Common myeloid progenitor, CD34-positive (primary cell): Measurements from ENCODE around the gene C4orf33.
"Not testable (repeated sequence)": the region's sequence is repeated elsewhere in the genome, so short reads cannot be mapped to it uniquely, and the experiment has no call there.

Experiments
- CTCF ChIA-PET: fragments of 350-600 bp; sonication (Branson Sonifier 250); formaldehyde crosslinking; loops from one replicate; lab custom pipeline; 2021; ENCODE audit warnings: antibody characterized with exemption; lab: Charles Lee
- POLR2A ChIA-PET: fragments of 350-600 bp; sonication (Branson Sonifier 250); formaldehyde crosslinking; loops from one replicate; lab custom pipeline; 2021; ENCODE audit warnings: antibody characterized with exemption; lab: Charles Lee
- DNase-seq, 3 donors: peaks; one replicate each; pipeline versions ENCODE4 v3.0.0 to v3.0.0-alpha.2; 2013
- H3K27ac ChIP-seq, 2 experiments: 1 replicate in 1 of 2; 2 replicates in 1 of 2; pipeline ENCODE4 v1.7.0; 2013; ENCODE audit warnings: inconsistent platforms in 2 of 2, low read length in 2 of 2, mild to moderate bottlenecking in 2 of 2, low read depth in 1 of 2, moderate library complexity in 1 of 2; ENCODE audit not compliant: severe bottlenecking in 2 of 2, insufficient read depth in 1 of 2, poor library complexity in 1 of 2
- H3K27me3 ChIP-seq, 5 experiments: replicated peaks in 2 of 5; 1 replicate in 3 of 5; 2 replicates in 2 of 5; pipeline versions ENCODE4 v1.6.1 to v1.7.0; 2013; ENCODE audit warnings: low read length in 4 of 5, mild to moderate bottlenecking in 2 of 5, moderate library complexity in 2 of 5, inconsistent platforms in 1 of 5; ENCODE audit not compliant: insufficient read depth in 5 of 5, control insufficient read depth in 4 of 5
- H3K36me3 ChIP-seq, 4 experiments: 1 replicate in 2 of 4; 2 replicates in 2 of 4; pipeline versions ENCODE4 v1.6.1 to v1.7.0; 2013; ENCODE audit warnings: low read length in 3 of 4, control low read depth in 1 of 4, mild to moderate bottlenecking in 1 of 4; ENCODE audit not compliant: control insufficient read depth in 4 of 4, insufficient read depth in 4 of 4
- H3K4me1 ChIP-seq, 4 experiments: 1 replicate in 3 of 4; 2 replicates in 1 of 4; pipeline versions ENCODE4 v1.6.1 to v1.7.1; 2013; ENCODE audit warnings: low read length in 3 of 4, mild to moderate bottlenecking in 3 of 4, control low read depth in 1 of 4, inconsistent platforms in 1 of 4, moderate library complexity in 1 of 4; ENCODE audit not compliant: control insufficient read depth in 4 of 4, insufficient read depth in 4 of 4; ENCODE audit errors: control extremely low read depth in 1 of 4
- H3K4me3 ChIP-seq, 7 experiments: 1 replicate in 4 of 7; 2 replicates in 3 of 7; pipeline versions ENCODE4 v1.5.1 to v1.7.0; 2013; ENCODE audit warnings: mild to moderate bottlenecking in 7 of 7, low read length in 6 of 7, moderate library complexity in 6 of 7, inconsistent platforms in 2 of 7, low read depth in 2 of 7, control low read depth in 1 of 7; ENCODE audit not compliant: insufficient read depth in 4 of 7, control insufficient read depth in 1 of 7; ENCODE audit errors: extremely low read depth in 1 of 7
- H3K9me3 ChIP-seq, 5 experiments: 1 replicate in 4 of 5; 2 replicates in 1 of 5; pipeline versions ENCODE4 v1.6.1 to v1.7.1; 2013; ENCODE audit warnings: low read length in 4 of 5, mild to moderate bottlenecking in 2 of 5, inconsistent platforms in 1 of 5, low read depth in 1 of 5, moderate library complexity in 1 of 5; ENCODE audit not compliant: control insufficient read depth in 4 of 5, insufficient read depth in 2 of 5; ENCODE audit errors: control extremely low read depth in 1 of 5
- WGBS: methylation state at CpG from one replicate; pipeline ENCODE4 v1.1.5; 2013; ENCODE audit not compliant: insufficient coverage; 5-methylcytosine and 5-hydroxymethylcytosine counted together

The C4orf33 gene

DNA sequence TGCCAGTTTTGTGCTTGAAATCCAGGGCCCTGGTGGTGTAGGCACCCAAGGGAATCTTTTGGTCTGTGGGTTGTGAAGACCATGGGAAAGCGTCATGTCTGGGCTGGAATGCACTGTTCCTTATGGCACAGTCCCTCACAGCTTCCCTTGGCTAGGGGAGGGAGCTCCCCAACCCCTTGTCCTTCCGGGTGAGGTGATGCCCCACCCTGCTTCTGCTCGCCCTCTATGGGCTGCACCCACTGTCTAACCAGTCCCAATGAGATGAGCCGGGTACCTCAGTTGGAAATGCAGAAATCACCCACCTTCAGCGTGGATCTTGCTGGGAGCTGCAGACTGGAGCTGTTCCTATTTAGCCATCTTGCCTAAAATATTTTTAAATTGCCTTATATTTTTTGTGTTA, 30.7 kb downstream of the C4orf33 start:
- CTCF ChIA-PET: interaction anchor here (1.2 kb wide), 1 partner anchor 22 kb away, joined by 4 read pairs; no protein-coding TSS in a partner anchor

DNA sequence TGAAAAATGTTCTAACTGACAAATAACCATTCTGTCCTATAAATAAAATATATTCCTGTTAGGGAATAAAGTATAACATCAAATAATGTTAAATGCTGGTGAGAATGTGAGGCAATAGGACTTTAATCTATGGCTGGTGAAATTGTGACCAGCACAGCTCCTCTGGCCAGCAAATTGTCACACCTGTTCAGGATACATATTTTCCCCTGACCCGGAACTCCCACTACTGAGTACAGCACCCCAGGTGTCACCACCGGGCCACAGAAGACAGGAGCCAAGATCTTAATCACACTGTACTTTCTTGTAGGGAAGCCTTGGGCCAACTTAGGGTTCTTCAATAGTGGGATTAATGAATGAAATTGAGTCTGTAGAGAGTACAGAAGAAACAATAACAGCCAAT, 33.2 kb downstream of the C4orf33 start:
- ChIA-PET POLR2A (no interaction called here), CTCF (no interaction called here)
- WGBS: 86% methylated on average over 1 of the region's 2 CpGs
- H3K4me3 ChIP-seq: no peak overlapping the region
- H3K9me3 ChIP-seq: peaks cover 0 to 3% (median 0%) of the 10 kb centered on the region in 5 experiments
- H3K36me3 ChIP-seq: no peaks in the 10 kb centered on the region
- H3K4me1 ChIP-seq: no peaks in the 10 kb centered on the region
- H3K27me3 ChIP-seq: no peaks in the 10 kb centered on the region
- no peak for DNase-seq
- H3K27ac ChIP-seq: no peak overlapping the region

More for the DNA sequence above, 30.7 kb downstream of the C4orf33 start:
- not testable (repeated sequence) for H3K4me1 ChIP-seq, H3K4me3 ChIP-seq, H3K9me3 ChIP-seq, DNase-seq, H3K27me3 ChIP-seq, H3K36me3 ChIP-seq, H3K27ac ChIP-seq
- WGBS: 100% methylated on average over 3 of the region's 5 CpGs
- POLR2A ChIA-PET: interaction anchor here (0.6 kb wide), 1 partner anchor 533 kb away, joined by 4 read pairs; no protein-coding TSS in a partner anchor

DNA sequence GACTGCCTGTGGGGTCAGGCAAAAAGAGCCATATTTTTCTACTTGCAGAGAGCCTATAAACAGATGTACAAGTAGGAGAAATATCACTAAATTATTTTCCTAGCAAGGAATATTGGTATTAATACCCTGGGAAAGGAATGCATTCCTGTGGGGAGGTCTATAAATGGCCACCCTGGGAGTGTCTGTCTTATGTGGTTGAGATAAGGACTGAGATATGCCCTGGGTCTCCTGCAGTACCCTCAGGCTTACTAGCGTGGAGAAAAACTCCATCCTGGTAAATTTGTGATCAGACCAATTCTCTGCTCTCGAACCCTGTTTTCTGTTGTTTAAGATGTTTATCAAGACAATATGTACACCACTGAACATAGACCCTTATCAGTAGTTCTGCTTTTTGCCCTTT, 35.4 kb downstream of the C4orf33 start:
- Histone ChIP-seq H3K27me3 (no peaks in the 10 kb centered on the region), H3K36me3 (no peaks in the 10 kb centered on the region), H3K4me1 (no peaks in the 10 kb centered on the region), H3K27ac (no peak overlapping the region), H3K9me3 (peaks cover 0 to 3% (median 0%) of the 10 kb centered on the region in 5 experiments), H3K4me3 (no peak overlapping the region)
- ChIA-PET CTCF (no interaction called here), POLR2A (no interaction called here)
- no peak for DNase-seq
- WGBS: no CpG with 5 or more reads among the region's 2 CpGs

GRCh38 chr4:129136433-129136832, 40.5 kb downstream of the C4orf33 start:
- ChIA-PET POLR2A (no interaction called here), CTCF (no interaction called here)
- H3K9me3 ChIP-seq: peaks cover 0 to 3% (median 0%) of the 10 kb centered on the region in 5 experiments
- no peaks in the 10 kb centered on the region for H3K4me1 ChIP-seq
- H3K27me3 ChIP-seq: no peaks in the 10 kb centered on the region
- H3K27ac ChIP-seq: no peak overlapping the region
- DNase-seq: no peak
- 90% methylated on average over 8 of the region's 8 CpGs for WGBS
- H3K36me3 ChIP-seq: no peaks in the 10 kb centered on the region
- H3K4me3 ChIP-seq: no peak overlapping the region

DNA sequence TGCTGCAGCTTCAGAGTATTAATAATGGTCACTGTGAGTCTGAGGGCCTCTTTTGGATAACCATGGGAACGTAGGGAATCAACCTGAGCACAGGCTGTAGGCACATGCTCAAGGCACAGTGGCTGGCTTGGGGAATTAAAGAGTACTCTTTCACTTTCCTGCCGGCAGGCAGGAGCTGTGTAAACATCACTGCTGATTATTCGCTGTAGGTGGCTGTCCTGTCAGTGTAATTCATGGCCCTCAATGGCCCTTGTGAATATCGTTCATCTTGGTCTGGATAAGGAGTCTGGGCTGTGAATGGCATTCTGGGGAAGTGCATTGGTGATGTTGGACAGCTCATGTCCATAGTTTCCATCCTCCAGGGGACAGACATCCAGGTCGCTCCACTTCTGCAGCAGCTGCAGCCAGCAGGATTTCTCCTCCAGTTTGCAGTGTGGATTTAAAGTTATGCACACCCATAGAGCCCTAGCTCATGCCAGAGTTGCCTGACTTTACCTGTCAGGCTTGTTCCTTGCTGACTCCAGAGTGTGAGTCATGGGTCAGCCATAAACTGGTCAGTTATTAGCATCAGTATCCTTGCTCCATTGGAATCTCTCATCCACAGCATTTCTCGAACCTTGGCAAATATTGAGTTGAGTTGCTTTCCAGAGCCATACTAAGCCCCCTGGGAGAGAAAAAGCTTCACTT, 43.0 kb downstream of the C4orf33 start:
- Histone ChIP-seq H3K4me3 (no peak overlapping the region), H3K36me3 (no peaks in the 10 kb centered on the region), H3K9me3 (no peaks in the 10 kb centered on the region), H3K27ac (no peak overlapping the region), H3K27me3 (no peaks in the 10 kb centered on the region), H3K4me1 (no peaks in the 10 kb centered on the region)
- no peak for DNase-seq
- WGBS: 79% methylated on average over 6 of the region's 6 CpGs
- ChIA-PET POLR2A (no interaction called here), CTCF (no interaction called here)

DNA sequence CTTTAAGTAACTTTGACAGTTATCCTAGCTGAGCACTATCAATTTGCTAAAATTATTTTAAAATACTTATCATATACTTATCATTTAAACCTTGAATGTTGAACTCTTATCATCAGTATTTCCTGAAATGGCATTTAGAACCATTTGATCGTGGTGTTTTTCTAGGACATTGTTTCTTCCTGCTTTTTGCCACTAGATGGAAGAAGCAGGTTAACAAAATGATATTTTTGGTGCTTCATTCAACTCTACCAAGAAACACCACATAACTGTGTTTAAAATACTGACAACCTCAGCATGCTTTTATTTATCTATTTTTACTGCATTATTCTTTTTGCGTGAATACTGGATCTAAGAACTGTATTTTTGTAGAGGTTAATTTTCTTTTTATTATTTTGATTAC, 44.6 kb downstream of the C4orf33 start:
- H3K27me3 ChIP-seq: no peaks in the 10 kb centered on the region
- H3K27ac ChIP-seq: no peak overlapping the region
- no CpG with 5 or more reads among the region's 2 CpGs for WGBS
- ChIA-PET CTCF (no interaction called here), POLR2A (no interaction called here)
- H3K4me1 ChIP-seq: no peaks in the 10 kb centered on the region
- H3K9me3 ChIP-seq: no peaks in the 10 kb centered on the region
- no peaks in the 10 kb centered on the region for H3K36me3 ChIP-seq
- H3K4me3 ChIP-seq: no peak overlapping the region
- no peak for DNase-seq

DNA sequence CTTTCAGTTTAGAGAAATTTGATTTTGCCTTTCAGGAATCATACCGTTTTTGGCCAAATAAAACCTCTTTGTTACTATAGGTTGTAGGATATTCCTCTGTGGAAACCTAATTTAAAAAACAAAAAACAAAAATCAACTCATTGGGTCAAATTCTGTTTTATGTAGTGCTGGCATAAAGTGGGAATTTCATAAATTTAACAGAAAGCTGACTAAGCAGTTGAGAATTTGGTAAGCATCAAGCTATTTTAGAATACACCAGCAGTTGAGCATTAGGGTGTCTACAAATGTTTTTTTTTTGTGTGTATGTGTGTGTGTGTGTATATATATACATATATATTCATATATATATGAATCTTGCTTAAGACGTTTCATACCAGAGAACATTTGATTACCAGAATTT, 47.4 kb downstream of the C4orf33 start:
- Histone ChIP-seq H3K27ac (no peak overlapping the region), H3K36me3 (no peaks in the 10 kb centered on the region), H3K4me1 (no peaks in the 10 kb centered on the region), H3K9me3 (no peaks in the 10 kb centered on the region), H3K4me3 (no peak overlapping the region), H3K27me3 (no peaks in the 10 kb centered on the region)
- POLR2A ChIA-PET: no interaction called here
- WGBS: no CpG with 5 or more reads among the region's 2 CpGs
- no peak for DNase-seq
- CTCF ChIA-PET: no interaction called here
